Heart right ventricle (tissue), 16 donors: Measurements from ENCODE around the gene ZNF462. TPM values are rescaled to one million over a fixed set of nuclear protein-coding genes. Genes with fewer than 3 reads are reported as not detected.

ENCODE experiments used
- ATAC-seq, 8 donors: fragments of 200-7000 bp; cut with Tn5 transposase; one replicate each; pipeline ENCODE4 v1.9.1; 2020; ENCODE audit warnings: mild to moderate bottlenecking in 8 of 8, moderate library complexity in 8 of 8, moderate number of reproducible peaks in 1 of 8
- DNase-seq, 2 donors: peaks; one replicate each; pipeline ENCODE4 v3.0.0-alpha.2; 2020
- H3K27ac ChIP-seq, 10 donors: fragments of 200-600 bp; sonication (generic) in 2 of 10; one replicate each; pipeline versions ENCODE4 v1.5.0 to v1.8.0; 2020 to 2022; ENCODE audit warnings: mild to moderate bottlenecking in 3 of 10
- H3K27me3 ChIP-seq, 7 donors: fragments of 200-600 bp; one replicate each; pipeline ENCODE4 v1.8.0; 2021 to 2022; ENCODE audit warnings: mild to moderate bottlenecking in 2 of 7
- H3K36me3 ChIP-seq, 9 donors: fragments of 200-600 bp; sonication (generic) in 1 of 9; one replicate each; pipeline versions ENCODE4 v1.5.0 to v1.8.0; 2020 to 2022; ENCODE audit warnings: mild to moderate bottlenecking in 2 of 9
- H3K4me1 ChIP-seq, 9 donors: fragments of 200-600 bp; sonication (generic) in 1 of 9; one replicate each; pipeline versions ENCODE4 v1.5.0 to v1.8.0; 2020 to 2022; ENCODE audit warnings: mild to moderate bottlenecking in 4 of 9
- H3K4me3 ChIP-seq, 10 donors: fragments of 200-600 bp; sonication (generic) in 2 of 10; one replicate each; pipeline versions ENCODE4 v1.5.0 to v1.8.0; 2020 to 2022; ENCODE audit warnings: mild to moderate bottlenecking in 7 of 10, moderate library complexity in 2 of 10
- H3K9me3 ChIP-seq, 11 donors: fragments of 200-600 bp in 10 of 11; sonication (generic) in 2 of 11; one replicate each; pipeline versions ENCODE4 v1.5.0 to v1.8.0; 2013 to 2022; ENCODE audit warnings: mild to moderate bottlenecking in 2 of 11, control low read depth in 1 of 11, moderate library complexity in 1 of 11
- CTCF ChIP-seq, 9 donors: fragments of 200-600 bp; sonication (generic) in 2 of 9; IDR thresholded peaks; one replicate each; pipeline versions ENCODE4 v1.5.0 to v1.8.0; 2021 to 2022; ENCODE audit warnings: antibody characterized with exemption in 9 of 9, mild to moderate bottlenecking in 5 of 9, moderate library complexity in 1 of 9
- WGBS, 2 donors: extraction: QIAGEN DNeasy Blood & Tissue Kit; methylation state at CpG; one replicate each; pipeline ENCODE4 v1.1.7; 2013; ENCODE audit warnings: inconsistent platforms in 1 of 2; 5-methylcytosine and 5-hydroxymethylcytosine counted together
- intact Hi-C, 10 donors: fragments of 100-400 bp; cut with DNase I; formaldehyde crosslinking; loops; one replicate each; pipeline versions ENCODE4 v1.11.1 to v1.14.2; 2022
- polyA plus RNA-seq, 2 donors: library from polyadenylated mRNA; stranded (reverse); fragments of 200-250 nt; gene quantifications; one replicate each; pipeline ENCODE4 v1.2.3, GENCODE V29; 2013
- total RNA-seq, 10 donors: library from RNA; stranded (reverse); fragmentation: NEBNext Ultra II Directional in 3 of 10; extraction: Animal tissue kit (Norgen Biotek cat#: 25700) in 3 of 10; gene quantifications; one replicate each; pipeline versions ENCODE4 v1.2.1 to v1.2.4, GENCODE V29; 2021 to 2023
- donor health status: Arrhythmogenic right ventricular cardiomyopathy.
- donor health status: ischemic (EF 13 %, LVEDD 7.1; RV severe dilation, severe dysfunction).
- donor health status: healthy with polysubstance abuse.
- donor health status: DM: no; HTN: yes; CAD: no.
- donor health status: DM: no; HTN: no; CAD: no.
- donor health status: ischemic (EF 25% LVEDD 6.9; RV normal size, moderate dysfunction).
- donor health status: ischemic (EF 25% LVEDD 5.7; RV mildly dilated, moderate dysfunction).
- donor health status: healthy.
- donor health status: DM: yes; HTN: yes; CAD: no.
- donor health status: Ischemic cardiomyopathy.
- donor health status: ischemic (EF 35%, LVEDD 5.7; RV mildly dilated, moderate dysfunction).
- donor health status: nonischemic (EF 11% LVEDD 7.7; RV severe dilation, severe dysfunction).
- donor health status: DM: yes; HTN: yes; CAD: no.
- donor health status: PGD.
- donor health status: ischemic (EF 29% LVEDD 5.4; RV normal size, mild dysfunction).
- donor health status: nonischemic (EF 23%, LVEDD 6.1; RV moderate dilation, normal function).

The ZNF462 gene
- total and polyA plus RNA-seq, 12 donors: 1.9 to 47.7 (median 33.1) TPM

- Histone ChIP-seq H3K27me3 (no peaks in the 10 kb centered on the region), H3K9me3 (no peaks in the 10 kb centered on the region), H3K27ac (peak overlapping the region in 9 of 10 donors; percentile 25 to 84 (median 48)), H3K4me1 (peaks cover 11 to 90% (median 69%) of the 10 kb centered on the region in 9 donors), H3K36me3 (no peaks in the 10 kb centered on the region), H3K4me3 (no peak overlapping the region)
- 79 to 80% methylated on average over 5 of the region's 5 CpGs for WGBS, 2 donors
- no peak for TF ChIP-seq CTCF (IDR thresholded peaks at IDR 0.05)
- intact Hi-C loops: loop anchor here in 1 of 10 donors (5.0 kb wide), 1 partner anchor 37 kb away; no protein-coding TSS in a partner anchor
- no peak for DNase-seq
- peak in 2 of 8 donors; percentile 25 to 26 for ATAC-seq
These were observed 17.1 kb downstream of the ZNF462 start for GRCh38 chr9:106880081-106880480.

GRCh38 chr9:106880863-106881262 lies 17.9 kb downstream of the ZNF462 start:
- Histone ChIP-seq H3K36me3 (no peaks in the 10 kb centered on the region), H3K27ac (peak overlapping the region; percentile 0 to 84 (median 46)), H3K9me3 (no peaks in the 10 kb centered on the region), H3K4me3 (no peak overlapping the region), H3K4me1 (peaks cover 12 to 90% (median 68%) of the 10 kb centered on the region in 9 donors), H3K27me3 (no peaks in the 10 kb centered on the region)
- no peak for DNase-seq
- TF ChIP-seq CTCF (IDR thresholded peaks at IDR 0.05): no peak
- 70 to 71% methylated on average over 6 of the region's 6 CpGs for WGBS, 2 donors
- peak in 1 of 8 donors; percentile 22 for ATAC-seq
- intact Hi-C loops: loop anchor here in 1 of 10 donors (5.0 kb wide), 1 partner anchor 36 kb away; no protein-coding TSS in a partner anchor

- no peak for ATAC-seq
- Histone ChIP-seq H3K4me3 (no peak overlapping the region), H3K4me1 (peaks cover 4 to 77% (median 60%) of the 10 kb centered on the region in 9 donors), H3K36me3 (no peaks in the 10 kb centered on the region), H3K27ac (no peak overlapping the region), H3K27me3 (no peaks in the 10 kb centered on the region), H3K9me3 (no peaks in the 10 kb centered on the region)
- intact Hi-C loops: loop anchor here in 1 of 10 donors (5.0 kb wide), 1 partner anchor 34 kb away; no protein-coding TSS in a partner anchor
- WGBS, 2 donors: 71 to 88% methylated on average over 4 of the region's 4 CpGs
- no peak for TF ChIP-seq CTCF (IDR thresholded peaks at IDR 0.05)
- DNase-seq: no peak
These were observed 20.1 kb downstream of the ZNF462 start for GRCh38 chr9:106883030-106883429.

GRCh38 chr9:106883626-106884190 lies 20.7 kb downstream of the ZNF462 start:
- Histone ChIP-seq H3K9me3 (no peaks in the 10 kb centered on the region), H3K27me3 (no peaks in the 10 kb centered on the region), H3K27ac (no peak overlapping the region), H3K4me3 (no peak overlapping the region), H3K36me3 (no peaks in the 10 kb centered on the region), H3K4me1 (peaks cover 4 to 70% (median 53%) of the 10 kb centered on the region in 9 donors)
- DNase-seq (no peak), ATAC-seq (no peak)
- no peak for TF ChIP-seq CTCF (IDR thresholded peaks at IDR 0.05)
- 97 to 100% methylated on average over 2 of the region's 2 CpGs for WGBS, 2 donors
- intact Hi-C loops: loop anchor here in 1 of 10 donors (5.0 kb wide), 1 partner anchor 34 kb away; no protein-coding TSS in a partner anchor
